ENCODE data around the gene SPIC.

Gene SPIC

DNA sequence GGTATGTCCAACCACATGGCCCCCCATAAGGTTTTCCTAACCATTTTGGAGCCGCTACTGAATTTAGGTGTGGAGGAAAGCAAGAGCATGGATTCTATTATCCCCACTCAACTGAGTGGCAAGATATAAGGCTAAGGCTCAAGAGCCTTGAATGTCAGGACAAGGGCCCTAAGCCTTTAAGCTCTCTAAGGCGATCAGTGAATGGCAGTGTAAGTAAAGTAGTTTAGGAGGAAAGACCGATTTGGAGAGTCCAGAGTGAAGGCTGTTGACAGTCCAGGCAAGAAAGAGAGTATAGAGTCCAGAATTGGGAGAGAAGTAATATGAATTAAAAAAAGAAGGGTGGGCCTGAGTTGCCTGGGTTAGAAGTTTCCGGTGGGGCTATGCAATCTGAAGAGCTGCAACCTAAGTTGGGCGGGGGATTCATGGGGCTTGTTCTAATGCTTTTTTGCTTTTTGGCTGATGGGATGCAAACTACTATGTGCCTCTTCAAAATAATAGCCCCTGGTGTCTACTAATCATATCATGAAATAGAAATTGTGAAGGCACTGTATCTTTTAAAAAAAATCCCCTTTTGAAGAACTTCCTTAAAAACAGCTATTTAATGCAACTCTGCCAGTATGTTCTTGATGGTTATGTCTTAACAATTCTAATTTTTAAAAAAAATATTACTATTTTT lies at the start of gene SPIC:
TSS of gene SPIC (plus strand) at position 626 of the 676 bp plus-strand sequence. CDS start 1,569 bp downstream, outside the sequence.
- no peak within 1 kb of the TSS; the same call in 1 of the 2 replicates for H3K27ac ChIP-seq
- TF ChIP-seq, protein P1, sequence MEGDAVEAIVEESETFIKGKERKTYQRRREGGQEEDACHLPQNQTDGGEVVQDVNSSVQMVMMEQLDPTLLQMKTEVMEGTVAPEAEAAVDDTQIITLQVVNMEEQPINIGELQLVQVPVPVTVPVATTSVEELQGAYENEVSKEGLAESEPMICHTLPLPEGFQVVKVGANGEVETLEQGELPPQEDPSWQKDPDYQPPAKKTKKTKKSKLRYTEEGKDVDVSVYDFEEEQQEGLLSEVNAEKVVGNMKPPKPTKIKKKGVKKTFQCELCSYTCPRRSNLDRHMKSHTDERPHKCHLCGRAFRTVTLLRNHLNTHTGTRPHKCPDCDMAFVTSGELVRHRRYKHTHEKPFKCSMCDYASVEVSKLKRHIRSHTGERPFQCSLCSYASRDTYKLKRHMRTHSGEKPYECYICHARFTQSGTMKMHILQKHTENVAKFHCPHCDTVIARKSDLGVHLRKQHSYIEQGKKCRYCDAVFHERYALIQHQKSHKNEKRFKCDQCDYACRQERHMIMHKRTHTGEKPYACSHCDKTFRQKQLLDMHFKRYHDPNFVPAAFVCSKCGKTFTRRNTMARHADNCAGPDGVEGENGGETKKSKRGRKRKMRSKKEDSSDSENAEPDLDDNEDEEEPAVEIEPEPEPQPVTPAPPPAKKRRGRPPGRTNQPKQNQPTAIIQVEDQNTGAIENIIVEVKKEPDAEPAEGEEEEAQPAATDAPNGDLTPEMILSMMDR (conservative IDR thresholded peaks at IDR 0.05), result no peak

DNA sequence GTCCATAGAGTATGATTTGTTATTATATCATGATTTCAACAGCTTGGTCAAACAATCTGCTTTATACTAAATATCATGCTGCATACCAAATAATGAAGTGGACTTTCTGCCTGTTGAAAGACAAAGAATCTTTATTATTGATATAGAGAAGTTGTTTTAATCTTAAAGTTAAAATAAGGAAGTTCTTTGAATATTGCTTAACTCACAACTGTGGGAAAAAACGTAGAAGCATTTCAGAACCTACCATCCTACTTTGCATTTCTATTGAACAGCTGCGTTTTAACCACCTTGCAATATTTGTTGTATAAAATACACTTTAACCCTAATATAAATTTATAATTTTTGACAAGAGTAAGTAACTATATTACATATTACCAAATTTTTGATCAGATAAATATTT lies 44.7 kb upstream of the SPIC start:
- TF ChIP-seq, protein P1 (conservative IDR thresholded peaks at IDR 0.05), result no peak
- no peak overlapping the region for H3K27ac ChIP-seq

DNA sequence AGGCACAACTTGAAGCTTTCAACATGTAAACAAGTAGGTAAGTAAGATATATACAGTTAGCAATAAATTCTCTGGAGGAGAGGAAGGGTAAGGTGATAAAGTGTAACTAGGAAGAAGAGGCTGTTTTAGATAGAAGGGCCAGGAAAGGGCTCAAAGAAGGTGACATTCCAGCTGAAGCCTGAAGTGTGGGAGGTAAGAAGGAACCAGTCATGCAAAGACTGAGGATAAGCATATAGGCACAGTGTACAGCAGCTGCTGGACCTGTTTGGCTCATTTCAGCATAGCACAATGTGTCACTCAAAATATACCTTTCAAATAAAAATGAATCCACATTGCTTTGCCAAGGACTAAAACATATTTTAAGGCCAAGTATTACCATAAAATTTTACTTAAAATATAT lies 39.0 kb upstream of the SPIC start:
- H3K27ac ChIP-seq, result no peak overlapping the region
- TF ChIP-seq, protein P1 (conservative IDR thresholded peaks at IDR 0.05), result no peak

DNA sequence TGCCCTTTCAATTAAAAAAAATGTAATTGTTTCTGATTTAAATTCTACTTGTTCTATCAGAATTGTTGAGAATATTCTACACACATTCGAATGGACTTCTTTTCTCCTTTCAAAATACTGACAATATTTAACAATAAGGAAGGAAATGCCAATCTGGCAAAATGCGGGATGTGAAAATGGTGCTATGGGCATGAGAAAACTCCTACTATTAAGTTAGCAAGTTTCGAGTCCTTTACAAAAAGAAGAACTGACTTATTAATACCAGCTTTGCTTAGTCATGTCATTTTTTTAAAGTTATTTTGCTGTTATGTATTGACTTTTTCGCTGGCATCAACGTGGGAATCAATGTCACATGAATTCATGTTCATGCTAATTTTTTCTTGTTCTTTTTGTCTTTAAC lies 35.9 kb upstream of the SPIC start:
- H3K27ac ChIP-seq, result no peak overlapping the region
- TF ChIP-seq, protein P1 (conservative IDR thresholded peaks at IDR 0.05), result no peak

DNA sequence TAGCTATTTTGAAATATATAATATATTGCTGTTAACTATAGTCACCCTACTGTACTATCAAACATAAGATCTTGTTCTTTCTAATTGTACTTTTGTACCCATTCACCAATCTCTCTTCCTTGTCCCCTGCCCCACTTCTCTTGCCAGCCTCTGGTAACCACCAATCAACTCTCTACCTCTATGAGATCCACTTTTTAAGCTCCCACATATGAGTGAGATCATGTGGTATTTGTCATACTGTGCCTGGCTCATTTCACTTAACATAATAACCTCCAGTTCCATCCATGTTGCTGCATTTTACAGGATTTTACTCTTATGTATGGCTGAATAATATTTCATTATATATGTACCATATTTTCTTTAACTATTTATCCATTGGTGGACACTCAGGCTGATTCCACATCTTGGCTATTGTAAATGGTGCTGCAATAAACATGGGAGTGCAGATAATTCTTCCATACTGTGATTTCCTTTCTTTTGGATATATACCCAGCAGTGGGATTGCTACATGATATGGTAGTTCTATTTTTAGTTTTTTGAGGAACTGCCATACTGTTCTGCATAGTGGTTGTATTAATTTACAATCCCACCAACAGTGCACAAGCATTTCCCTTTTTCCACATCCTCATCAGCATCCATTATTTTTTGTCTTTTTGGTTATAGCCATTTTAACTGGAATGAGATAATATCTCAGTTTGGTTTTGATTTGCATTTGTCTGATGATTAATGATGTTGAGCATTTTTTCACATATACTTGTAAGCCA lies 33.5 kb upstream of the SPIC start:
- TF ChIP-seq, protein P1 (conservative IDR thresholded peaks at IDR 0.05), result no peak
- no peak overlapping the region for H3K27ac ChIP-seq

DNA sequence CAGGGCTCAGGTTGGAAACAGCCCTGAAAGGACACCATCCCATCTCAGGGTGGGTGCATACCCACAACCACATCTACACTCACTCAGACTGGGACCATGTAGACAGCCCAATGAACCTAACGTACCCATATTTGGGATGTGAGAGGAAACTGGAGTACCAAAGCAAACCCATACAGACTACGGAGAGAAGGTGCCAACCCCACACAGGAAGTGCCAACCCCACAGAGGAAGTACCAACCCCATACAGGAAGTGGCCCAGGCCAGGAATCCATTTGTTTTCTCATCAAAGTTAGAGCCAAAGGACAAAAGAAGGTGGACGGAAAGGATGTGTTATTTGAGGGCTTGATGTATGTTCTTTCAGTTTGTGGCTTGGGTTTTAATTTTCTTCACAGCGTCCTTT lies 19.5 kb upstream of the SPIC start:
- TF ChIP-seq, protein P1 (conservative IDR thresholded peaks at IDR 0.05), result no peak
- no peak overlapping the region for H3K27ac ChIP-seq

DNA sequence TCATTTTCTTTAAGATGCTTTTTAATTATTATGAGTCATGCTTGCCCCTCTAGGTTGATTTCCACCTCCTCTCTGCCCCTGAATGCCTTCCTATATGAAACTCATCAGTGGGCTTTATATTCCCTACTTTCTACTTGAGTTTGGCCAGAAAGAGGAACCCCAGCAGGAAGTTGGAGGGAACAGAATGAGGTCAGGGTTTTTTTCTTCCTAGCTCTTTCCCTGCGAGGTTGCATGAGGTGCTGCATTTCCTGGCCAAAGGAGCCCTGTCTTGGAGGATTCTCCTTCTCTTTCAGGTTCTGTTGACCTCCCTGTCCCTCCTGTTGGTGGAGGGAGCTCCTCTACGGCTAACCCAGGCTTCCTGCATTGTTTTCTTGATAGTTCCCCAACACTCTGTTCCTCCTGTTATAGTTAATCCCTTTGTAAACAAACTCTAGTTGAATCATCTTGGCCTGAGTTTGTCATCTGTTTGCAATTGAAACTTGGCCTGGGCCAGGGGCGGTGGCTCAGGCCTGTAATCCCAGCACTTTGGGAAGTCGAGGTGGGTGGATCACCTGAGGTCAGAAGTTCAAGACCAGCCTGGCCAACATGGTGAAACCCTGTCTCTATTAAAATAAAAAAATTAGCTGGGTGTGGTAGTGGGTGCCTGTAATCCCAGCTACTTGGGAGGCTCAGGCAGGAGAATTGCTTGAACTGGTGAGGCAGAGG lies 15.3 kb upstream of the SPIC start:
- peak overlapping the region; percentile 52 for H3K27ac ChIP-seq
- TF ChIP-seq, protein P1 (conservative IDR thresholded peaks at IDR 0.05), result no peak

Measured in VCaP (cell line).